ENCODE data around the gene RFX1. TPM values are rescaled to one million over a fixed set of nuclear protein-coding genes. Genes with fewer than 3 reads are reported as not detected.

The RFX1 gene
- total RNA-seq, 1 donor from 2014 or later = 4.2 TPM

- H3K4me3 ChIP-seq (ENCODE audit: low read depth, low read length) = no peak overlapping the region
- DNase-seq (ENCODE audit: low read depth) = no peak
- no peak for TF ChIP-seq CTCF (conservative IDR thresholded peaks at IDR 0.05; ENCODE audit: low read depth, low read length)
Measured at GRCh38 chr19:13942023-13942684, 64.0 kb downstream of the RFX1 start.

- TF ChIP-seq CTCF (conservative IDR thresholded peaks at IDR 0.05; ENCODE audit: low read depth, low read length) = no peak
- no peak for DNase-seq (ENCODE audit: low read depth)
- H3K4me3 ChIP-seq (ENCODE audit: low read depth, low read length) = no peak within 1 kb of the TSS
Measured at GRCh38 chr19:13938301-13939064, 67.6 kb downstream of the RFX1 start, which contains the start of gene PODNL1. PODNL1 (minus strand) TSS chr19:13938417; CDS start chr19:13938181, 236 bp downstream.

- no peak for DNase-seq (ENCODE audit: low read depth)
- H3K4me3 ChIP-seq (ENCODE audit: low read depth, low read length) = no peak overlapping the region
- no peak for TF ChIP-seq CTCF (conservative IDR thresholded peaks at IDR 0.05; ENCODE audit: low read depth, low read length)
Measured at GRCh38 chr19:13937479-13938300, 68.4 kb downstream of the RFX1 start.

- no peak for TF ChIP-seq CTCF (conservative IDR thresholded peaks at IDR 0.05; ENCODE audit: low read depth, low read length)
- no peak overlapping the region for H3K4me3 ChIP-seq (ENCODE audit: low read depth, low read length)
- DNase-seq (ENCODE audit: low read depth) = no peak
Measured at GRCh38 chr19:13935765-13936510, 70.2 kb downstream of the RFX1 start.

- no peak overlapping the region for H3K4me3 ChIP-seq (ENCODE audit: low read depth, low read length)
- TF ChIP-seq CTCF (conservative IDR thresholded peaks at IDR 0.05; ENCODE audit: low read depth, low read length) = no peak
- no peak for DNase-seq (ENCODE audit: low read depth)
Measured at GRCh38 chr19:13934785-13935109, 71.4 kb downstream of the RFX1 start.

GRCh38 chr19:13932911-13933393 lies 73.2 kb downstream of the RFX1 start:
- no peak for TF ChIP-seq CTCF (conservative IDR thresholded peaks at IDR 0.05; ENCODE audit: low read depth, low read length)
- no peak for DNase-seq (ENCODE audit: low read depth)
- H3K4me3 ChIP-seq (ENCODE audit: low read depth, low read length) = no peak overlapping the region

Data from epithelial cell of proximal tubule (primary cell).